GM18505 (cell line): ENCODE measurements around the gene STH.

Experiments
- ATAC-seq: cut with Tn5 transposase; IDR thresholded peaks from one replicate; pipeline ENCODE4 v1.9.1; 2021; ENCODE audit not compliant: unreplicated experiment
- POLR2A ChIP-seq: IDR thresholded peaks from 4 replicates; pipeline ENCODE4 v1.6.1; 2011; ENCODE audit warnings: borderline replicate concordance; ENCODE audit not compliant: insufficient read depth, insufficient read length; ENCODE audit errors: extremely low read depth

The STH gene

DNA sequence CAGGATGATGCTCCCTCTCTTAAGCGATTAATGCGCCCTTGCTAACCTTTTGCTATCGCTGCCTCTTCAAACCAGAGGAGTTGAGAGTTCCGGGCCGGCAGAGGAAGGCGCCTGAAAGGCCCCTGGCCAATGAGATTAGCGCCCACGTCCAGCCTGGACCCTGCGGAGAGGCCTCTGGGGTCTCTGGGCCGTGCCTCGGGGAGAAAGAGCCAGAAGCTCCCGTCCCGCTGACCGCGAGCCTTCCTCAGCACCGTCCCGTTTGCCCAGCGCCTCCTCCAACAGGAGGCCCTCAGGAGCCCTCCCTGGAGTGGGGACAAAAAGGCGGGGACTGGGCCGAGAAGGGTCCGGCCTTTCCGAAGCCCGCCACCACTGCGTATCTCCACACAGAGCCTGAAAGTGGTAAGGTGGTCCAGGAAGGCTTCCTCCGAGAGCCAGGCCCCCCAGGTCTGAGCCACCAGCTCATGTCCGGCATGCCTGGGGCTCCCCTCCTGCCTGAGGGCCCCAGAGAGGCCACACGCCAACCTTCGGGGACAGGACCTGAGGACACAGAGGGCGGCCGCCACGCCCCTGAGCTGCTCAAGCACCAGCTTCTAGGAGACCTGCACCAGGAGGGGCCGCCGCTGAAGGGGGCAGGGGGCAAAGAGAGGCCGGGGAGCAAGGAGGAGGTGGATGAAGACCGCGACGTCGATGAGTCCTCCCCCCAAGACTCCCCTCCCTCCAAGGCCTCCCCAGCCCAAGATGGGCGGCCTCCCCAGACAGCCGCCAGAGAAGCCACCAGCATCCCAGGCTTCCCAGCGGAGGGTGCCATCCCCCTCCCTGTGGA is 16.0 kb upstream of the STH start:
- TF ChIP-seq POLR2A = no peak
- ATAC-seq = no peak

GRCh38 chr17:45983614-45984310 is 15.3 kb upstream of the STH start:
- TF ChIP-seq POLR2A = no peak
- no peak for ATAC-seq

DNA sequence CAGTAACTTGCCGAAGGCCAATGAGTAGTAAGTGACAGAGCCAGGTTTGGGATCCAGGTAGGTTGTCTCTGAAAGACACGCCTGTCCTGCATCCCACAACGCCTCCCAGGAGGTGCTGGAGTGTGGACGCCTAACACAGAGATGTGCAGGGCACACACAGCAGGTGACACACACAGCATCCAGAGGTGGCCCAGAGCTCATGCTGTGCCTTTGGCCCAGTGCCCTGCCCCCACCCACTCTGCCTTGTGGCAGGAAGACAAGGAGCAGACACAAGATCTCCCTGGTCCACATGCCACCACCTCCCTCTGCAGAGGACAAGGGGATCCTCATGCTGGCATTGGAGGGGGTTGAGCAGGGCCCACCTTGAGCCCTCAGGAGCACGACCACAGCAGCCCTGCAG is 14.7 kb upstream of the STH start:
- no peak for TF ChIP-seq POLR2A
- ATAC-seq = no peak

DNA sequence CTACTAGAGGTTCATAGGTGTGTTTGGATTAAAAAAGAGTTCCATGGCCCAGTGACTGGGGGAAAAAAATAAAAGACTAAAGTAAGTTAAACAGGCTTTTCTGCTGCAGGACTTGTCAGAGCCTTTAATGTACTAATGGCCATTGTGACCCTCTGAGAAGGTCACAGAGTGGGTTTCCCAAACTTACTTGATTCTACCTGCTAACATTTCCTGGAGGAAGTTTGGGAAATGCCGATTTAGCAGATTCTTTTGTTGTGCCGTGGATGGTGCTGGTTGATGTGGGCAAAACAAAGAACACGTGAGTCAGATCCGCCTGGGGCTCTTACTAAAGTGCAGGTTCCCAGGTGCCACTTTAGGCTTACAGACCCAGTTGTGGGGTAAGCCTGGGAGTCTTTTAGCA is 13.6 kb upstream of the STH start:
- ATAC-seq = no peak
- no peak for TF ChIP-seq POLR2A

DNA sequence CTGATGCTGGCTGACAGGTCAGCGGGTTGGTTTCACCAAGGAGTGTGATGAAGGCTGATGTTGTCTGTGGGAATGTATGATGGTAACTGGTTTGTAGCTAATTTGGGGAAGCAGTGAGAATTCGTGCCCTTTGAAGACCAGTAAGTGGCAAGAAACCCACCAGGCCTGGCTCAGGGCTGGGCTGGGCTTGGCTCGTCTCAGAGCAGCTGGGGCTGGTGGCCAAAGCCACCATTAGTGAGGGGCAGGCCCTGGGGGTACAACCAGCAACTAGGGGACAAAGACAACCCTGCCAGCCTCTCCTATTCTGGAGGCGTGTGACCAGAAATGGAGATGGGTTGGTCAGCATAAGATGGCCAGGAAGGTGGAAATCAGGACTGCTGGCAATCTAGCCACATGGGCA is 13.0 kb upstream of the STH start:
- no peak for TF ChIP-seq POLR2A
- no peak for ATAC-seq

DNA sequence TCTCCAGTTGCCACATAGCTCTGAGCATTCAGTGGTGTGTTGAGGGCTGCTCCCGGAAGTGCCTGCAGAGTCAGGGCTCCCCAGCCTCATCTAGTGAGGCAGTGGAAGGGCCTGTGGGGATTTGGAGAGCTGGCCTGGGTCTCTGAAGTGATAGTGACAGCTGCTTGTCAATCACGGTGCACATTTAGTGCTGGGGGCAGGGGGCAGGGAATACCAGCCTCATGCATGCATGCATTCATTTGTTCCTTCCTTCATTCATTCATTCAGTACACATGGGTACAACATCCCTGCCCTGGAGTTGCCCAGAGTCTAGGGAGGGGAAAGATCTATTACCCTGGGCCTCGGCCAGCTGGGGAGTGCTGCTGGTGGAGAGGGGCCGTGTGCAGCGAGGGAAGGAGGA is 11.3 kb upstream of the STH start:
- TF ChIP-seq POLR2A = no peak
- ATAC-seq = no peak

- ATAC-seq = no peak
- no peak for TF ChIP-seq POLR2A
These were observed 9.3 kb upstream of the STH start for GRCh38 chr17:45989759-45990158.

DNA sequence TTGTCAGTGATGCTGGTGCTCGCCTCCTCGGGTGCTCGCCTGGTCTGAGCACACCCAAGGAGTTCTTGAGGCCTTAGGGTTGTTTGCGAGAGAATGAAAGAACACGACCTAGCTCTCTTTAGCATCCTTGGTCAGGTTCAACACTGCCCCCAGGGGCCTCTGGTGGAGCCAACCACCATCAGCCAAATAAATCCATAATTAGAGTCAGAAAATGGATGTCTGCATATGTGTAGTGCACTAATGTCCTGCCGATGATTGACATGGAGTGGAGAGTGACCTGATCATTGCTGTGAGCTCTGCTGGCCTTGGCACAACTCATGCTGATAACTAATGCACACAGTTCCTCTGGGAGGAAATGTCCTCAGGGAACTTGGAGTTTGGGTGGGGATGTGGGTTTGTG is 8.2 kb upstream of the STH start:
- TF ChIP-seq POLR2A = no peak

GRCh38 chr17:45991341-45991740 is 7.7 kb upstream of the STH start:
- no peak for TF ChIP-seq POLR2A
- ATAC-seq = no peak

More for the DNA sequence above, 8.2 kb upstream of the STH start:
- ATAC-seq = no peak

- no peak for TF ChIP-seq POLR2A
- ATAC-seq = no peak
These were observed 6.9 kb upstream of the STH start for GRCh38 chr17:45992175-45992574.

DNA sequence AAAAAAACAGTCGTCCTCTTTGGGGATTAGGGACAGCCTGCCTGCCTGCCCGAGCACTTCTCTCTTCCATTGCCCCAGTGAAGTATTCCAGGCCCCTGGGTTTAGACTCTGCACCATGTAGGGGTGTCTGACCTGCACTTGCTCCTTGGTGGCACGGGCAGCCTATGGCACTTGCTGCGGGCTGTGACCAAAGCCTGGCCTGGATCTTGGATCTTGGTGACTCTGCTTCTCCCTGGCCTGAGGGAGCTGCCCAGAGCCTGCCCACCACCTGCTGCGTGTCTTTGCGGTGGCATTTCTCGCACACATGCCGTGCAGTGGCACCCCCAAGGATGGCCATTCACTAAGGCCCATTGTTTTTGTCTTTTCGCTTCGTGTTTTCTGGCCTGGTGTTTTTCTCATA is 6.1 kb upstream of the STH start:
- no peak for ATAC-seq
- no peak for TF ChIP-seq POLR2A

- no peak for TF ChIP-seq POLR2A
- no peak for ATAC-seq
These were observed 5.0 kb upstream of the STH start for GRCh38 chr17:45993962-45994627.

DNA sequence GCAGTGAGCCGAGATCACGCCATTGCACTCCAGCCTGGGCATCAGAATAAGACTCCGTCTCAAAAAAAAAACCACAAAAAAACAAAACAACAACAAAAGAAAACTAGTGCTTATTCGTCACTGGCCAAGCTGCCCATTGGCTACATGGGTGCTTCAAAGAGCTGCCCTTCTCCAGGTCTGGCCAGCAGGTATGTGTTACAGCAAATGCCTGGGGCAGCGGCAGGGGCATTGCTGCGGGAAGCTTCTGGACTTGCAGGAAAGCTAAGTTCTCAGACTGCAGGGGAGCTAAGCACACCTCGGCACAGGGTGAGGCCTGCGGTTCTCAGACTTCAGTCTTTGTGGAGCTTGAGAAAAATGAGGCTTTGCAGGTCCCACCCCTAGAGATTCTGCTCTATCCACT is 4.1 kb upstream of the STH start:
- no peak for ATAC-seq
- no peak for TF ChIP-seq POLR2A
